ENCODE results near the gene REV3L.
A peak's percentile ranks its signal among the peaks of the same experiment; 100 is the strongest.
"Not testable (repeated sequence)": the region's sequence is repeated elsewhere in the genome, so short reads cannot be mapped to it uniquely, and the experiment has no call there.

The REV3L gene

GRCh38 chr6:111260570-111261298 lies 222.3 kb downstream of the REV3L start:
- no peak for DNase-seq (ENCODE audit: low read depth, low spot score)

DNA sequence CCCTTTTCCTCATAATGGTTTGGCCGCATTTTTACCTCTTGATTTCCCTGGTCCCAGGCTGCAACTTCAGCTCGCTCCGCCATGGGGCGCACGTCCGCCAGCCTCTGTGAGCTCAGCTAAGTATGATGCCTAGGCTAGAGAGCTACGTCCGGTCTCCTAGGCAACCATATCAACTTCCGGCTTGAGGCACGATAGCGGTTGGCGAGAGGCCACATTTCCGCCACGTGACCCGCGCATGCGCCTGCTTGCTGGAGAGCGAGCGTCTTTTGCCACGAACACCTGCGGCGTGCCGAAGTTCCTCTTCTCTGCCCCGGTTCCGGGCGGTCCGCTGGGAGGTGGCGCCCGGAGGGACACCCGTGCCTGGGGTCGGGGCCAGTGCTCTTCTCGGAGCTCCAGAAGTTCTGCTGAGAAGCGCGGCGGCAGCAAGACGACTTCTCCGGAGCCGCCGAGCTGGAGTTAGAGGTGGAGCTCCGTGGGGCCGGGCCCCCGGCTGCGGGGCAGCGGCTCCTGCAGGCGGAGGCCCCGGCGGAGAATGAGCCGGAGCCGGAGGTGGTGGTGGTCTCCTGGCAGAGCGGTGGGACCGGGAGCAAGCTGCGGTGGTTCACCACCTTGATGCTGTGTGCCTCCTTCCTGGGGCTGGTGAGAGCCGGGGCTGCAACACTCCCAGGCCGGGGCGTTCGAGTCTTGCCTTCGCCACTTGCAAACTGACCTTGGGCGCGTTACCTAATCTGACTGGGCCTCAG lies 223.8 kb downstream of the REV3L start:
- peak; percentile 99 for DNase-seq (ENCODE audit: low read depth, low spot score)

DNA sequence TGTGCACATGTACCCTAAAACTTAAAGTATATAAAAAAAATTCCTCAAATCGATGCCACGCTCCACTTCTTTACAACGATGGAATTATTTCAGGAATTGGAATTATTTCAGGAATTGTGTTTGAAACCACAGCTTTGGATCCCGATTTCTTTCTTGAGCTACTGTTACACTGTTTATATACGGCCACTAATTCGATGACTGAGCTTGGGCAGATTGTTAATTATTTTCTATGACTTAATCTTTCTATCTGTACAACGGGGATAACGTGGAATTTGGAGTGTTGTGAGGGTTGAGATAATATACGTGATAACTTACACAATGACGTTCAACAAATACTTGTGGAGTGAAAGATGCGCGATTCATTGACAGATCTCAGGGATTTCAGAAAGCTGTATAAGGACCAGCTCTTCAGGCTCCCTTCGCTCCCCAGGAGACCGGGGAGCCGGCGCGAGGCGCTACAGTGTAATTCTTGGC lies 224.4 kb downstream of the REV3L start:
- DNase-seq (ENCODE audit: low read depth, low spot score): no peak

GRCh38 chr6:111258010-111258409 lies 225.0 kb downstream of the REV3L start:
- DNase-seq (ENCODE audit: low read depth, low spot score): no peak

DNA sequence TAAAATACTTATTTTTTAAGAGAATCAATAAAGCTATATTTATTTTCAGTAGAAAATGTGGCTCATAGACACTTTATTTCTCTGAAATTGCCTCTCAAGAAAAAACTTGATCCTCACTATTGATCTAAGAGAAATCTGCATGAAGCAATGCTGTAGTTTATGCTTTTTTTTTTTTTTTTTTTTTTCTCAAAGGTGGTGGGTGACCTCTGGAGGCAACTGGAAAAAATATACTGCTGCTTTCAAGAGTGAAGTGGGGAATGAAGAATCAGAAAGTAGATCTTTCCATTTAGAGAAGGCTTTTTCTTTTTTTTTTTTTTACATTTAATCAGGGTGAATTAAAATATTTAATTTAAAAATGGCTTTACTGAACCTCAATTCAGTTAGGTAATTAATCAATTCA lies 226.4 kb downstream of the REV3L start:
- DNase-seq (ENCODE audit: low read depth, low spot score): no peak

GRCh38 chr6:111255838-111256237 lies 227.2 kb downstream of the REV3L start:
- DNase-seq (ENCODE audit: low read depth, low spot score): not testable (repeated sequence)

DNA sequence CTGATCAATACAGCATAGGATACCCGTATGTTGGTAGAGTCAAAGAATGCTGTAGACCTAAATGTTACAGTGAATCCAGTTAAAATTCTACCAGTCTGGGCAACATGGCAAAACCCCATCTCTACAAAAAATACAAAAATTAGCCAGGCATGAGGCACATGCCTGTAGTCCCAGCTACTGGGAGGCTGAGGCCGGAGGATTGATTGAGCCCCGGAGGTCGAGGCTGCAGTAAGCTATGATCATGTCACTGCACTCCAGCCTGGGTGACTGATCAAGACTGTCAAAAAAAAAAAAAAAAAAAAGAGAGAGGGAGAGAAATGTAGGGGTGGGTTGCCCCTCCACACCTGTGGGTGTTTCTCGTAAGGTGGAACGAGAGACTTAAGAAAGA lies 228.2 kb downstream of the REV3L start:
- peak; percentile 30 for DNase-seq (ENCODE audit: low read depth, low spot score)

DNA sequence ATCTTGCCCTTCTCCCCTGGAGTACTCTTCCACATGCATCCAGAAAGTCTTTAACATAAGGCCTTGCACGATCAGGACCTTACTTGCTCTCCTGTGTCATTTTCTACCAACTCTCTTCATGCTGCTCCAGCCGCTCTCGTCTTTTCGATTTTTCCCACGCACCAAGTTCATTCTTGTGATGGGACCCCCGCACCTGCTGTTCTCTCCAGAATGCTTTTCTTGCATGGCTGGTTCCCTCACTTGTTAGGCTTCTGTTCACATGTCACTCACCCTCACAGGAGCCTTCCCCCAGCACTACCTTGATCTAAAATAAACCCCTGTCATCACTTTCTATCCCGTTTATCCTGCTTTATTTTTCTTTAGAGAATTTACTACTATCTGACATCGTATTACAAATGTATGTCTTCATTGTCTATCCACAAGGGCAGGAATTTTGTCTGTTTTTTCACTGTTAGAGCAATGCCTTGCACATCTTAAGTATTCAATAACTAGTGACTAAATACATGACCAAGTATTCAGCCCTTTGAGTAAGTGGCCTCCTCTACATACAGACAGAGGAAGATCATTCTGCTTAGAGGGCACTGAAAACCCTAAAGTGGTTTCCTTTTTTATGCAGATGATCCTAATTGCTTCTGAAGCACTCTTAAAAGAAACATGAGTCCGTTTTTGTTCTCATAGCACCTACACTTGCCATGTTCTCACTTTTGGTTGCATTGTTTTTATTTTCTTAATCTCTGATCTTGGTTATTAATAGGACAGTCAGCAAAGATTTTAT lies 228.8 kb downstream of the REV3L start:
- peak; percentile 49 for DNase-seq (ENCODE audit: low read depth, low spot score)

- DNase-seq (ENCODE audit: low read depth, low spot score): no peak
These were observed 230.3 kb downstream of the REV3L start for GRCh38 chr6:111252726-111253125.

DNA sequence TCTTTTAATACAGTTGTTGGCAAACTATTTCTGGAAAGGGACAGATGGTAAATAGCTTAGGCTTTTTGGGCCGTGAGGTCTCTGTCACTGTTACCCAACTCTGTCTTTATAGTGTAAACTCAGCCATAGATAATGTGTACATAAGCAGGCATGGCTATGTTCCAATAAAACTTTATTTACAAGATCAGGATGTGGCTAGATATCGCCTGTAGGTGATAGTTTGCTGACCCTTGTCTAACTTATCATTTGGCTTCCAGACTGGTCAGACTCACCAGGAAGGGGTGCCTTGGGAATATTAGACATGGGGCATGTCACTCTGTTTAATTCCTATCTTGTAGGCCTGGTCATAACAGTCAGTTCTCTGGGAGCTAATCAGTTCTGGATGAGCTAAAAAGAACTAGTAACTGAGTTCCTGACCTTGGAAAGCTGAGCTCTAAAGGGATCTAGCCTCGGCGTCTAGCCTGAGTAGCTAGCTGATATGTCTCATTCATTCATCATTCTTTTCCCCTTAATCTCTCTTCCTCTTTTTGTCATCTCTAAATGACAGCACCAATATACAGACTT lies 232.1 kb downstream of the REV3L start:
- DNase-seq (ENCODE audit: low read depth, low spot score): no peak

All from ELF-1 (cell line).